HTERT RPE-1 (cell line): Measurements from ENCODE around the gene CENATAC.
"Not testable (repeated sequence)": the region's sequence is repeated elsewhere in the genome, so short reads cannot be mapped to it uniquely, and the experiment has no call there.

Experiments used
- in situ Hi-C: fragments of 300-500 bp; cut with MboI; formaldehyde crosslinking; loops from 4 replicates; pipeline ENCODE4 v1.14.3; 2020; ENCODE audit warnings: low sequenced_read_pairs

CENATAC gene

GRCh38 chr11:119051440-119052162 is 53.7 kb downstream of the CENATAC start:
- in situ Hi-C loops = no loop called here

- in situ Hi-C loops = no loop called here
These were observed 54.4 kb downstream of the CENATAC start for GRCh38 chr11:119052163-119052814.

GRCh38 chr11:119054418-119054817 is 56.5 kb downstream of the CENATAC start:
- in situ Hi-C loops = no loop called here

- in situ Hi-C loops = no loop called here
These were observed 58.0 kb downstream of the CENATAC start for GRCh38 chr11:119055901-119056300.

- in situ Hi-C loops = no loop called here
These were observed 58.6 kb downstream of the CENATAC start for GRCh38 chr11:119056421-119056999.

GRCh38 chr11:119057000-119057769 is 59.2 kb downstream of the CENATAC start, which contains the start of gene HYOU1:
Gene HYOU1, minus strand, starts transcription at chr11:119057205. Its CDS starts 1,045 bp downstream, at chr11:119056160.
- in situ Hi-C loops = no loop called here

- in situ Hi-C loops = not testable (repeated sequence)
These were observed 61.2 kb downstream of the CENATAC start for GRCh38 chr11:119059128-119059527.

GRCh38 chr11:119061256-119061655 is 63.3 kb downstream of the CENATAC start:
- in situ Hi-C loops = no loop called here

GRCh38 chr11:119062779-119063178 is 64.8 kb downstream of the CENATAC start:
- in situ Hi-C loops = no loop called here

GRCh38 chr11:119065369-119065768 is 67.4 kb downstream of the CENATAC start:
- in situ Hi-C loops = no loop called here
